Ovary (tissue), 9 donors: ENCODE results near the gene COL27A1. TPM values are rescaled to one million over a fixed set of nuclear protein-coding genes. Genes with fewer than 3 reads are reported as not detected.

Source experiments
- DNase-seq, 5 donors: peaks; one replicate each; pipeline ENCODE4 v3.0.0-alpha.2; 2019 to 2020
- H3K27ac ChIP-seq, 2 donors: fragments of 200-600 bp; one replicate each; pipeline versions ENCODE4 v1.5.1 to v1.8.0; 2019 to 2022
- H3K27me3 ChIP-seq: fragments of 200-600 bp; one replicate; pipeline ENCODE4 v1.8.0; 2022
- H3K36me3 ChIP-seq: fragments of 200-600 bp; sonication (generic); one replicate; pipeline ENCODE4 v1.5.1; 2019
- H3K4me1 ChIP-seq: one replicate; pipeline ENCODE4 v1.8.1; 2013; ENCODE audit warnings: mild to moderate bottlenecking, moderate library complexity; ENCODE audit not compliant: insufficient read depth
- H3K4me3 ChIP-seq: fragments of 200-600 bp; sonication (generic); one replicate; pipeline ENCODE4 v1.5.1; 2017
- H3K9me3 ChIP-seq, 2 donors: fragments of 200-600 bp in 1 of 2; sonication (generic) in 1 of 2; one replicate each; pipeline versions ENCODE4 v1.5.1 to v1.8.1; 2013 to 2019; ENCODE audit warnings: mild to moderate bottlenecking in 1 of 2, moderate library complexity in 1 of 2
- EP300 ChIP-seq: sonication (generic); formaldehyde crosslinking; IDR thresholded peaks from one replicate; pipeline ENCODE4 v1.6.1; 2017; ENCODE audit warnings: antibody characterized with exemption
- POLR2A ChIP-seq: fragments of 450-650 bp; IDR thresholded peaks from one replicate; pipeline ENCODE4 v1.6.1; 2017; ENCODE audit warnings: antibody characterized with exemption, mild to moderate bottlenecking, moderate library complexity
- WGBS, 3 donors: extraction: QIAGEN DNeasy Blood & Tissue Kit in 1 of 3; methylation state at CpG; one replicate each; pipeline versions ENCODE4 v1.1.5 to v1.1.7; 2013 to 2017; 5-methylcytosine and 5-hydroxymethylcytosine counted together
- intact Hi-C, 4 donors: fragments of 100-400 bp; cut with DNase I; formaldehyde crosslinking; loops; one replicate each; pipeline versions ENCODE4 v1.11.0 to v1.15.1; 2022 to 2023
- polyA plus RNA-seq, 2 donors: library from polyadenylated mRNA; stranded (reverse); fragments of 200-250 nt in 1 of 2; fragments of 350-450 nt in 1 of 2; fragmentation: Illumina TruSeq in 1 of 2; extraction: RNeasy Lipid Tissue Mini Kit (QIAGEN cat#74804) in 1 of 2; gene quantifications; one replicate each; pipeline ENCODE4 v1.2.3, GENCODE V29; 2013 to 2014
- total RNA-seq, 7 donors: library from RNA; depleted of rRNA in 2 of 7; stranded (reverse); fragments of >200 nt in 2 of 7; fragmentation: NEBNext Ultra II Directional in 3 of 7; extraction: Animal tissue kit (Norgen Biotek cat#: 25700) in 3 of 7; gene quantifications; one replicate each; pipeline versions ENCODE4 v1.1.0 to v1.2.4, GENCODE V29; 2016 to 2023
- TF ChIP-seq, protein P1 (sequence below), 3 donors: fragments of 450-650 bp in 2 of 3; fragments of 200-600 bp in 1 of 3; IDR thresholded peaks; one replicate each; pipeline versions ENCODE4 v1.5.1 to v1.8.0; 2016 to 2022; ENCODE audit warnings: antibody characterized with exemption in 3 of 3, mild to moderate bottlenecking in 1 of 3
- donor health status: DM: no; HTN: no; CAD: no; lungs with moderate emphysema.
- donor health status: DM: no; HTN: no; CAD: no.
- donor health status: Bipolar disorder and iron deficiency.
- donor health status: DM: yes; HTN: yes; CAD: no.
- donor health status: DM: no; HTN: no; CAD: no.
- donor health status: DM: yes; HTN: yes; CAD: no.

The COL27A1 gene
- total and polyA plus RNA-seq, 9 donors: 5.2 to 91.2 (median 16.8) TPM

DNA sequence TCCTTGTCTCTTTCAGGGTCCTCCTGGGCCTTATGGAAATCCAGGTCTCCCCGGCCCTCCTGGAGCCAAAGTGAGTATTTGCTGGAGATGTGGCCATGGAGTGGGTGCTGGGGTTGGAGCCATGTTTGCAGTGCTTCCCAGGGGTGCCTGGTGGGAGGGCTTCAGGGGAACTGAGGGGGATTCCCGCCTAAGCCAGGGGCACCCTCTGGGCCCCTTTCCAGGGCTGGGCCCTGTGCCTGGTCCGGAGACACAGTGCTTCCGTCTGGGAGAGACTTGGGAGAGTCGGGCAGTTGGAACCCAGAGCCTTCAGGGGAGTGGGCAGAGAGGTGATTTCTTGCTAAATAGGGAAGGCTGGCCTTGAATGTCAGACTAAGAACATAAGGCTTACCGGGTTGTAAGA lies 27.7 kb downstream of the COL27A1 start:
- TF ChIP-seq, protein P1, sequence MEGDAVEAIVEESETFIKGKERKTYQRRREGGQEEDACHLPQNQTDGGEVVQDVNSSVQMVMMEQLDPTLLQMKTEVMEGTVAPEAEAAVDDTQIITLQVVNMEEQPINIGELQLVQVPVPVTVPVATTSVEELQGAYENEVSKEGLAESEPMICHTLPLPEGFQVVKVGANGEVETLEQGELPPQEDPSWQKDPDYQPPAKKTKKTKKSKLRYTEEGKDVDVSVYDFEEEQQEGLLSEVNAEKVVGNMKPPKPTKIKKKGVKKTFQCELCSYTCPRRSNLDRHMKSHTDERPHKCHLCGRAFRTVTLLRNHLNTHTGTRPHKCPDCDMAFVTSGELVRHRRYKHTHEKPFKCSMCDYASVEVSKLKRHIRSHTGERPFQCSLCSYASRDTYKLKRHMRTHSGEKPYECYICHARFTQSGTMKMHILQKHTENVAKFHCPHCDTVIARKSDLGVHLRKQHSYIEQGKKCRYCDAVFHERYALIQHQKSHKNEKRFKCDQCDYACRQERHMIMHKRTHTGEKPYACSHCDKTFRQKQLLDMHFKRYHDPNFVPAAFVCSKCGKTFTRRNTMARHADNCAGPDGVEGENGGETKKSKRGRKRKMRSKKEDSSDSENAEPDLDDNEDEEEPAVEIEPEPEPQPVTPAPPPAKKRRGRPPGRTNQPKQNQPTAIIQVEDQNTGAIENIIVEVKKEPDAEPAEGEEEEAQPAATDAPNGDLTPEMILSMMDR (IDR thresholded peaks at IDR 0.05): no peak
- TF ChIP-seq EP300 (no peak), POLR2A (no peak)
- peak in 1 of 5 donors; percentile 33 for DNase-seq
- Histone ChIP-seq H3K36me3 (no peaks in the 10 kb centered on the region), H3K27ac (no peak overlapping the region), H3K4me3 (no peak overlapping the region), H3K27me3 (no peaks in the 10 kb centered on the region), H3K9me3 (no peaks in the 10 kb centered on the region), H3K4me1 (peaks cover 23% of the 10 kb centered on the region)
- 65 to 71% (median 69%) methylated on average over 6 of the region's 6 CpGs for WGBS, 3 donors
- intact Hi-C loops: no loop called here

- Histone ChIP-seq H3K9me3 (no peaks in the 10 kb centered on the region), H3K36me3 (no peaks in the 10 kb centered on the region), H3K27me3 (no peaks in the 10 kb centered on the region), H3K4me1 (peaks cover 22% of the 10 kb centered on the region), H3K27ac (no peak overlapping the region), H3K4me3 (no peak overlapping the region)
- DNase-seq: peak in 1 of 5 donors; percentile 35
- TF ChIP-seq EP300 (no peak), POLR2A (no peak)
- TF ChIP-seq, protein P1 (IDR thresholded peaks at IDR 0.05): no peak
- WGBS, 3 donors: 61 to 70% (median 65%) methylated on average over 3 of the region's 3 CpGs
- intact Hi-C loops: no loop called here
These were observed 28.7 kb downstream of the COL27A1 start for GRCh38 chr9:114184071-114184470.

DNA sequence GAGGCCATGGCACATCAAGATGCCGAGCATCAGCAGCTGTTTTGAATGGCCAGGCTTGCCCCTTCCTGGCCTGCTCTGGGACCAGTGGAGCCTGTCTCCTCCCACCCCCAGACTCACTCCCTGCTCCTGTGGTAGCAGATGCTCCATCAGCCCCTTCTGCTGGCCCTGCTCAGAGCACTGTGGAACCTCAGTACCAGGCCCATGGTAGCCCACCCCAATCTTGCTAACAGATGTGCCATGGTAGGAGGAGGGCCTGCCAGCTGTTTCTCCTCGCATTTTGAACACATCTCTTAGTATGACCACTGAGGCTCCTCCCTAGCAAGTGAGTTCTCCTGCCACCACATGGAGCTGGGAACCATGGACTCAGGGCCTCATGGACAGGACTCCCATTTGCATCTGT lies 29.5 kb downstream of the COL27A1 start:
- Histone ChIP-seq H3K4me1 (peaks cover 19% of the 10 kb centered on the region), H3K27ac (no peak overlapping the region), H3K9me3 (no peaks in the 10 kb centered on the region), H3K4me3 (no peak overlapping the region), H3K36me3 (no peaks in the 10 kb centered on the region), H3K27me3 (no peaks in the 10 kb centered on the region)
- DNase-seq: peak in 1 of 5 donors; percentile 17
- intact Hi-C loops: no loop called here
- 84 to 92% (median 90%) methylated on average over 2 of the region's 2 CpGs for WGBS, 3 donors
- TF ChIP-seq POLR2A (no peak), EP300 (no peak)
- TF ChIP-seq, protein P1 (IDR thresholded peaks at IDR 0.05): no peak

DNA sequence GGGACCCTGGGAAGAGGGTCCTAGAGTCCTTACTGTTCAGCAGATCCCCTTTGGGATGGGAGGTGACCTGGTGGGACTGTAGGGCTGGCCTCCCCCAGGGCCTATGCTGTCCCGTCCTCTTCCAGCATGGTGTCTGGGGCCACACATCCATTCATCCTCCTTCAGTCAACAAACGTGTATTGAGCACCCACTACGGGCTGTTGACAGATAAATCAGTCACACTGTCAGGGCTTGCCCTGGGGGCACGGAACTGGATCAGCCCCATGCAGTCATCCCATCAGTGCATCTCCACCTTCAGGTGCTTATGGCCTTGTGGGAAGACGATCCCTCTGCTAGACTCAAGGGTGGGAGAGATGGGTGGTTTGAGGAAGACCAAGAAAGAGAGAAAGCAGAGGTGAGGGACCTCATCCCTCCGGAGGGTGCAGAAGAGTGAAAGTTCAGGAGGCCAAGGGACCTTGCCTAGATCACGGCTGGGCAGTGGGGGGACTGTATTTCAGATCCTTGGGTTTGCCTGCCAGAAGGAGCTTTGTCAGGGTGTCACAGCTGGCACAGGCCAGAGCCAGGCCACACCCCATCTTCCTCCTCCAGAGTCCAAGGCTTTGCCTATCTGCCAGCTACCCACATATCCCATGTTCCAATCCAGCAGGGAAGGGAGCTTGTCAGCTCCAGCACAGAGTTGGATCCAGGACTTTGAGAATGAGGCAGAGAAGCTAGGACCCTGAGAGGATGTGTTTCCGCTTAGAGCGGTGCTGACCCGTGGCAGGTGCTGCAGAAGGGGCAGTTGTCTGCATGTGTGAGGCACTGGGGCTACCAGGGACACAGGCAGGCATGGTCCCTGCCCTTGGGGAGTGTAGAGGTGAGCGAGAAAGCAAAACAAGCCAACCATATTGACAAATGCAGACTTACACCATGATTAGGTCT lies 30.5 kb downstream of the COL27A1 start:
- peaks cover 0 to 3% of the 10 kb centered on the region in 2 donors for H3K9me3 ChIP-seq
- peak in 1 of 5 donors; percentile 17 for DNase-seq

More for the DNA sequence above, 30.5 kb downstream of the COL27A1 start:
- intact Hi-C loops: no loop called here
- Histone ChIP-seq H3K36me3 (no peaks in the 10 kb centered on the region), H3K27ac (no peak overlapping the region), H3K27me3 (no peaks in the 10 kb centered on the region), H3K4me3 (no peak overlapping the region), H3K4me1 (peaks cover 11% of the 10 kb centered on the region)
- 84 to 94% (median 85%) methylated on average over 11 of the region's 11 CpGs for WGBS, 3 donors
- TF ChIP-seq, protein P1 (IDR thresholded peaks at IDR 0.05): no peak
- TF ChIP-seq EP300: no peak
- no peak for TF ChIP-seq POLR2A
